ENCODE measurements around the gene ZNF112.
"Not testable (repeated sequence)": the region's sequence is repeated elsewhere in the genome, so short reads cannot be mapped to it uniquely, and the experiment has no call there.

Gene ZNF112

GRCh38 chr19:44356383-44357111 is at the start of gene ZNF112:
TSS of gene ZNF112 (minus strand) at chr19:44356680. CDS start at chr19:44340539, 16,141 bp downstream.
- DNase-seq = peak; percentile 96

- no peak for DNase-seq
Observed at GRCh38 chr19:44401139-44402115, 44.9 kb upstream of the ZNF112 start, which contains the start of gene ZNF285. TSS of gene ZNF285 (minus strand) at chr19:44401608. CDS start at chr19:44397213, 4,395 bp downstream.

DNA sequence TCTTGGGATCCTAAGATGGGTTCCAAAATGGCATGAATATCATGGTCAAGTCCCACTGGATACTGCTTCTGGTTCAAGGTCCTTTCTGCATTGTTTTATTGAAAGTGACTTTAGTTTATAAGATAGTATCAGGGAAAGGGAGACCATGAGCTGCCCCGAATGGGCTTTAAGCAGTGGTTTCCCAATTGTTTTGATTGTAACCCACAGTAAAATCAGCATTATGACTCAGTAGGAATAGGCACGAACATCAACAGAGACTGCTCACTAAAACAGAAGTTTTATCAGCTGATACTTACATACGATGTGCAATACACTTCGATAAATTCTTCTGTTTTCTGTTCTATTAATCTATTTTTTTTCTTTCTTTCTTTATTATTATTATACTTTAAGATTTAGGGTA is 32.8 kb upstream of the ZNF112 start:
- DNase-seq = not testable (repeated sequence)

- DNase-seq = no peak
Observed at GRCh38 chr19:44374789-44375188, 18.3 kb upstream of the ZNF112 start.

DNA sequence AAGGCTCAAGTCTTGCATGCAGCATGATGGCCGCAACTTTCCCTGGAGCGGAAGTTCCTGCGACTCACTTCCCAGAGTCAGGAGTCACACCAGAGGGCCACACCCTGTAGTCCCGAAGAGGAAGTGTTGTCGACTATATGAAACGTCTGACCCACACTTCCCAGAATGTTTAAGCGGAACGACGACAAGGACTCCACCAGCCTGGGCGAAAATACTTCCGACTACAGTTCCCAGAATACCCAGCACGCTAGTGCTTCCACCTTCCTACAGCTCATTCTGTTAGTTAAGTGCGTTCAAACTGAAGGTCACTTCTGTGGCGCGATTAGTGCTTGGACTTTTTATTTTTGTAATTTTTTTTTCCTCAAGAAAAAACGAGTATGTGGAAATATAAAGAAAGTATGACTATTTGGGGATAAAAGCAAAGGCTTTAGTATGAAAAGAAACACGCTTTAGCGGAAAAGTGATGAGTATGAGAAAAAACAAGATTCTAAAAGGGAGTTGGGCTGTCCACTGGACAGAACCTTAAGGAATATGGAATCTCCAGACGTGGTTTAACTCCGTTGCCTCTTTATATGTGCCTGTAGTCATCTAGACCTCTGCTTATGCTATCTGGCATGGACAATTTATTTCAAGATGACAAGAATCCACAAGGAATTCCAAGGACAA is 15.5 kb upstream of the ZNF112 start:
- DNase-seq = no peak

DNA sequence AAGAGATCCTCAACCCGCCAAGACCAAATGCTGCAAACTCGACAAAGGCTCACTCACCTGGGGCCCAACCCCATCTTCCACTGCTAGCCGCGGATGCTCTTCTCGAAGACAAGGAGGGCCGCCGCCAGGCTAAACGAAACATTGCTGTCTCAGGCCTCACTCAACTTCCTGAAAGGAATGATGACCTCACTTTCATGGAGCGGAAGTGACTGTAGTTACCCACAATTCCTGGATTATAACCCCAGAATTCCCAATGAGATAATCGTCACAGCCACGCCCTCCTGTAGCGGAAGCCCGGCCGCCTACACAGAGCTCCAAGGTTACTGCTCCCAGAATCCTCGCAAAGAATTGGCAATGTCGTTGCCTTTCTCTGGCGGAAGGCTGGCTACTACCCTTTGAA is 10.5 kb upstream of the ZNF112 start:
- no peak for DNase-seq

DNA sequence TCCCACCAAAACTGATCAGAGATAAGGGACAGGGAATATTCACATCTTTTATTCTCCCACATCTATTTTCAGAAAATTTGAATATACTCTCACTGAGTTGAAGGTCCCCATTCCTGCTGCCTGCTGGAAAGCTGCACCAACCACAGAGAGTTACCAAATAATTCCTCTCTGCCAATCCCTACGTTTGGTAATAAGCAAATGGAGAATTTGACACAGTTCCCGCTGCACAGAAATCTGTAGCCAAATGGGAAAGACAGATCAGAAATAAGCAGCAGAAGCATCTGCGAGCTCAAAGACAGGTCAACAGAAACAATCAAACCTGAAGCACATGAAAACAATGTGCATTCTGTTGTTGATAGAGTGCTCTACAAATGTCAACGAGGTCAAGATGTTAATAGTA is 9.9 kb downstream of the ZNF112 start:
- no peak for DNase-seq

DNA sequence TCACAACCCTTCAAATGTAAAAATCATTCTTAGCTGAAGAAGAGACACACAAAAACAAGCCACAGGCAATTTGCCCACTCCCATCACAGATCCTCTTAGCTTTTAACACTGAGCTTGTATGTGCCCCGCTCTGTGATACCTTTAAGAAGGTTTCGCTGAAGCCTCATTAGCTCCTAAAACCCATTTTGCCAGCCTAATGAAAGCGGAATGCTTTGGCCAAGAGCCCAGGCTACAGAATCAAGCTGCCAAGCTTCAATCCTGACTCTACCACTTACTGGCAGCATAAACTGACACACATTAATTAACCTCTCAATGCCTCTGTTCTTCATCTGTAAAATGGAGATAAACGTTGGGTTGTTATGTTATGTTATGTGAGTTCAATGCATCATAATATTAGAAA is 10.5 kb downstream of the ZNF112 start:
- DNase-seq = no peak

DNA sequence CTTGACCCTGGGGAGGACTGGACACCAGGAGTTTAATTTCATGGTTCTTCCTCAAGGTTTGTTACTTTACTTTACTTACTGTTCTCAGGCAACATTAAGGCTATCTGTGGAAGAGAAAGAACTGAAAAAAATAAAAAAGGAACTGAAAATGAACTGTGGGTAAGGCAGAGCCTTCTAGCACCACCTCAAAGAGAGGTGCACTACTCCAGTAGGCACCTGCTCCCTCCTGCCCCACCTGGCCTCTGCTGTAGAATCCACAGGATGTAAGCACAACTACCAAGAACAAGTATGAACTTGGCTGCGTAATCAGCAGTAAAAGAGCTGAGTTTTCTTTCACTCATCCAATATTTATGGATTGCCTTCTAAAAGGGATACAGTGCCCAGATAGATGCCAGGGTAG is 12.2 kb downstream of the ZNF112 start:
- DNase-seq = no peak

DNA sequence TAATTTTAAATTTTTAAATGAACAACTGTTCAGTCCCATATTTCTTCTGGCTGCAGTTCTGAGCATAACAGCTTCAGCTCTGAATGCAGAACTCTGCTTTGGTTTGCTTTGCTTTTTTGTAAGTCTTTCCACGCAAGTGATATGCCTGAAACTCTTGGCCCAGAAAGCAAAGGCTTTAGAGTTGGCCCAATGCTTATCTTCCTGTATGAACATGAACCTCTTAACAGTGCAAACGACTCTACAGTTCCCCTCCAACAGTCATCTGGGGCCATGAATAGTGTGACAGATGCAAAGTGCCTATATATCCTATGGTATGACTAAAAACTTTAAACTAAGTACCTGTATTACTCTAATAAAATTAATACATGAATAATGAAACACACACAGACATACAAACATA is 14.7 kb downstream of the ZNF112 start:
- no peak for DNase-seq

GRCh38 chr19:44334639-44335038 is 21.8 kb downstream of the ZNF112 start:
- DNase-seq = not testable (repeated sequence)

- DNase-seq = no peak
Observed at GRCh38 chr19:44332145-44332544, 24.3 kb downstream of the ZNF112 start.

GRCh38 chr19:44315883-44316282 is 40.6 kb downstream of the ZNF112 start:
- no peak for DNase-seq

DNA sequence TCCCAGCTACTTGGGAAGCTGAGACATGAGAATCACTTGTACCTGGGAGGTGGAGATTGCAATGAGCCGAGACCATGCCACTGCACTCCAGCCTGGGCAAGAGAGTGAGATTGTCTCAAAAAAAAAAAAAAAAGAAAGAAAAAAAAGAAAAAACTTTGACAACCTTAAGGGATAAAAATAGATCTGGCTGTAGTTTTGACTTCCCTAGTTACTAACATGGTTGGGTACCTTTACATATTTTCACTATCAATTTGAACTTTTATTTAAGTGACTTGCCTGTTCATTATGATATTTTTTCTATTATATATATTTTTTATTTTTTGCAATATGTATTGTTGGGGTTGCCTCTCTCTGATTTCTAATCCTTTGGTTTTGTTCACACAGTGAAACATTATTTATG is 43.2 kb downstream of the ZNF112 start:
- no peak for DNase-seq

- DNase-seq = no peak
Observed at GRCh38 chr19:44308011-44308410, 48.5 kb downstream of the ZNF112 start.

- no peak for DNase-seq
Observed at GRCh38 chr19:44306283-44306682, 50.2 kb downstream of the ZNF112 start.

- no peak for DNase-seq
Observed at GRCh38 chr19:44305457-44305856, 51.0 kb downstream of the ZNF112 start.

DNA sequence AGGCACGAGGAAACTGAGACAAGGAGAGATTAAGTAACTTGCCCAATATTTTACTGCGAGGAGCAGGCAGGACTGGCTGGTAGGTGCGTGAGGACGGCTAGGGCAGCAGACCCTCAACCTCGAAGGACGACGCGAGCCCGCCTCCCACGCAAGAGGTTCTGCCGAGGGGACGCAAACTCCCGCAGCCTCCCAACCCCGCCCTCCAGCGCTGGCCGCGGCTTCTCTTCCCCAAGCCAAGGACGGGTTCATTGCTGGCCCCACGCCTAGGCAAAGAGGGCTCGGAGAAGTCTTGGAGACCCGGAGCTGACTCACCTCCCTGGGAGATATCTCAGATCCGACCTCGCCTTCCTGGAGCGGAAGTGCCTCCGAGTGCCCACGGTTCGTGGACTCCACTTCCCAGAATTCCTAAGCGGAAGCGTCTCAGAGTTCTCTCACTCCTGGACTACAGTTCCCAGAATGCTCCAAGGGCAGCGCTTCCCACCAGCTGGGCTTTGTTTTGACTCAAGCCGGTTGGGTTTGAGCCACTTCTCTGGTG is 51.8 kb downstream of the ZNF112 start, which contains the start of gene ZNF235:
Gene ZNF235 (minus strand): TSS at position 367 of the 535 bp plus-strand sequence. CDS start 1,621 bp downstream, outside the sequence.
- DNase-seq = peak; percentile 91

DNA sequence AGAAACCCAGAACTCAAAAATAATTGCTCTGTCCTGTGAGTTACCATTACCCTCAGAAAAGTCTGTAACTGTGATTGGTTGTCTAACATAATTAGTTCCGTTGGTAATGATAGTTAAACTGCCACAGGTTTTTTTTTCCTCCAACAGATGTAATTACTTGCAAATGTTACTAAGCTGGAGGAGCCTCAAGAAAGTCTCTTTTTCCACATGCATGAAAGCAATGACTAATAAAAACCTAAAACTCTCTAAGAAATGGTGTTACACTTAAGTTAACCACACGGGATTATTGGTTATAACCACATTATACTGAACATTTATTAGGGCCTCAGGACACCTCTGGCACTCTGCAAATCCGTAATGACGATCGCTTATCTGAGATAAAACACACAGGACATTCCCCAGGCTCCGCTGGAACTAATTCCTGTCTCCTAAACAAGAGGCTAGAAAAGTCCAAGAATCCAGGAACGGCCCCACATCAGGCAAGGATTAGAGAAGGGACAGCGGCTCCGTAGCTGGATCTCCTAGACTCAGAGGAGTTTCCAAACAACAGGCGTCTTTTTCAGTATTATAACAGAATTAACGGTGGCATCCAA is 52.4 kb downstream of the ZNF112 start:
- DNase-seq = no peak

DNA sequence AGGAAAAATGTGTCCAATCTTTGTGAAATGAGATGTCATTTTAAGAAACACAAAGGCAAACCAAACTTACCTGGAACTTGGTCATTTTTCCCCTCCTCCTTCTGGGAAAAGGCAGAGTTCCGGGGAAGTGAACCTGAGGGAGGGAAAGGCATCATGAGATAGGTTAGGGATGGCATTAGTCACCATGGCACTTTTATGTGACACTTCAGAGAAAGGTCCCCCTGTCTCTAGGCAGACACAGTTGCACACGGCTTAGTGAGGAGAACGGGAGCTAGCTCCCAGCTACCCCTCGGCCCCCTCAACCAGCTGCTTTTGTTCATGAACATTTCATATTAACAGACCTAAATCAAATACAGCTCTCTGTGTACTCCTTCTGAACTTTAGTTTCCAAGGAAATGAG is 53.2 kb downstream of the ZNF112 start:
- DNase-seq = no peak

- no peak for DNase-seq
Observed at GRCh38 chr19:44284968-44285367, 71.5 kb downstream of the ZNF112 start.

- no peak for DNase-seq
Observed at GRCh38 chr19:44282846-44283245, 73.6 kb downstream of the ZNF112 start.
